ENCODE data around the gene TCF3.

TCF3 gene

DNA sequence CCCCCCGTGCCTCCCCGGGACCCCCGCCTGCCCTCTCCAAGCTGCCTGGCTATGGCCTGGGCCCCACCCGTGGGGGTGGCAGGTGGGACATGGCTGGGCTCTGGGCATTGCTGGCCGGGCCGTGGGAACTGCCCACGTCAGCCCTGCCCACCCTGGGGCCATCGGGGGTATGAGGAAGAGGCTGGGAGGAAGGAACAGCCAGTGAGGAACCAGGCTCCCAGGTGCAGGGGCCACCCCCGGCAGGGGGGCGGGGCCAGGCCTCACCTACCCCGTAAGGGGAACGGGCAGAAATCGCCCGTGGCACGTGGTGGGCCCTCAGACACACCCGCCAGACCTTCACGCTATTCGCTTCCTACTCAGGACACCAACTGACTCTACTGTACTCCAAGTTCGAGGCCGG is 22.4 kb downstream of the TCF3 start:
- no peak for DNase-seq (ENCODE audit: low read depth in 2 of 2)

DNA sequence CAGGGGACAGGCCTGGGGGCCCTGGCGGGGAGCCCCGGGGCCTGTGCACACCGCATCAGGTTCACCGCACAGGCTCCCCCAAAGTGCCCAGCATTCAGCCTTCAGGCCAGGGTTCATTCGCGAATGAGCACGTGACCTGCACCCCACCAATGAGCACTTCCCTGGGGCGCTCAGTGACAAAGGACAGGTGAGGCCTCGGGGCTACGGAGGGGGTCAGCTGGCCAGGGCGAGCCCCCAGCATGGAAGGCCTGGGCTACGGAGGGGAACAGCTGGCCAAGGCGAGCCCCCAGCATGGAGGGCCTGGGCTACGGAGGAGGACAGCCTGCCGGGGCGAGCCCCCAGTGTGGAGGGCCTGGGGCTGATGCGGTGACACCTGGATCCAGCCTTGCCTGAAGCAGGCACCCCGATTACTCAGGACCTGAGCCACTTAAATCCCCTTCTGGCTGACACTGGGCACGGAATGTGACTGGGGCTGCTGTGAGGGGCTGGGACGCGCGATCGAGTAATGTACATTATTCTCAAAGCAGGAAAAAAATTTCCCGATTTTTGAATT is 23.1 kb downstream of the TCF3 start:
- no peak for DNase-seq (ENCODE audit: low read depth in 2 of 2)

DNA sequence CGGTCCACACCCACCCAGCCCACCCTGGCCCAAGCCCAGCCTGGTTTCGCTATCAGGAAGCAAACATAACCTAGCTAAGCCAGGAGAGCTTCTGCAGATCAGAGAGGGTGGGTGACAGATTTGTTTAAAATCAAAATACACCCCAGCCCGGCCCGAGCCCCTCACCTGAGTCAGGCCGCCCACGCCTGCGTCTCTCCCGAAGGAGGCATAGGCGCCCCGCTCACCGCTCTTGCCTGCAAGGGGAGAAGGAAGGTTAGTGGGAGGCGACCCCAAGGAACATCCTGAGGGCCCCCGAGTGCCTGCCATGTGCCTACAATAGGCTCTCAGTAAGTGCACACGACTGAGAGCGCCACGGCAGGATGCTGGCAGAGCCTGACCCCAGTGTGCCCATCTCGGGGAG is 25.2 kb downstream of the TCF3 start:
- DNase-seq (ENCODE audit: low read depth in 2 of 2): no peak

DNA sequence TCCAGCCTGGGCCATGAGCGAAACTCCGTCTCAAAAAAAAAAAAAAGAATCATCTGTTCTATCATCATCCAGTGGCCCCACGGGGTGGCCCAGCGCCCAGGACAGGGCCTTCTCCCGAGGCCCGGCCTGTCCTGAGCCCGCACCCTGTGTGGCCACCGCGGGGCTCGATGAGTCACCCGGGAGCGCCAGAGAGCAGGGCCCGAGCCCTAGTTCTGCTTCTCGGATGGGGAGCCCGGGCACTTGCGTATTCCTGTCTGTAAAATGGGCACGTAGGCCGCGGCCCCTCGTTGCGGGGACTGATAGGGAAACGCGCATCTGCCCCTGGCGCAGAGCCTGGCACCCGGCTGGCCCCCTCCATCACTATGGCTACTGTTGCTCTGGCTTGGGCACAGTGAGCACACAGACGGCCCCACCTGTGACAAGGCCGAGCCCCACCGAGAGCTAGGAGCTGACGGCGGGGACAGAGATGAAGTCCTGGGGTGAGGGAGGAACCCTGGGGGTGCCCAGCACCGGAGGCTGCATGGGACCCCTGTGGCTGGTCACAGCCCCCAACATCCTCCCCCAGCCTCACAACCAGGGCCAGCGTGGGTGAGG is 25.9 kb downstream of the TCF3 start:
- no peak for DNase-seq (ENCODE audit: low read depth in 2 of 2)

DNA sequence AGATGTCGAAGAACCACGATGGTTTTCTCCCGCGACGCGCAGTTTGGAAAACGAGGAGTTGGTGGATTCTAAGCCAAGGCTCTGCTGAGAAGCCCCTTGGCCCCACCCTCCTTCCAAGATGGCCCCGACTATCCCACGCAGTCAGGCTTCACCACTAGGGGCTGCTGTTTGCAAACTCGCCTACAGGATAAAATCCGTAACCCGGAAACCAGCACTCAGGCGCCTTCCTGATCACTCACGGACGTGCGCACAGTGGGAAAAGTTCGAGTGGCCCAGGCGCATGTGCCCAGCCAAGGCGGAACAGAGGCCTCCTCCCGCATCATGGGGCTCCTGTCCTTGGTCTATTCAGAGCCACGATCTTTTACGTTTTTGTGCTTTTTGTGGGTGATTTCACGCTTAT is 28.0 kb downstream of the TCF3 start:
- DNase-seq (ENCODE audit: low read depth in 2 of 2): peak; percentile 3 to 6

DNA sequence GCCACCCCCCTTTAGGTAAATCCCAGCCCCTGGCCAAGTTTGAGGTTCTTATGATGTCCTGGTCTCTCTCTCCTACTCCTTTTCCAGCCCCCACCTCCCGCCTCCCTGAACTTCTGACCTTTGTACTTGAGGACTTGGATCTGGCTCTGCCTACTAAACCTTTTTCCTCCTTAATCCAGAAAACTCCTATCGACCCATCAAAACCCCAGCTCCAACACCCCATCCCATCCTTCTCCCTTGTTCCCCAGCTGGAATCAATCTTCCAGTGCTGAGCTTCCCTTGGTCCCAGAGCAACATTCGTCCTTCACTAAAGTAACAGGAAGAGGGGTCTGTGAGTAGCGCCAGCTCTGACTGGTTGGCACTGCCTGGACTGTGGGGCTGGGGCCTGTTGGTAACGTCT is 29.9 kb downstream of the TCF3 start:
- no peak for DNase-seq (ENCODE audit: low read depth in 2 of 2)

DNA sequence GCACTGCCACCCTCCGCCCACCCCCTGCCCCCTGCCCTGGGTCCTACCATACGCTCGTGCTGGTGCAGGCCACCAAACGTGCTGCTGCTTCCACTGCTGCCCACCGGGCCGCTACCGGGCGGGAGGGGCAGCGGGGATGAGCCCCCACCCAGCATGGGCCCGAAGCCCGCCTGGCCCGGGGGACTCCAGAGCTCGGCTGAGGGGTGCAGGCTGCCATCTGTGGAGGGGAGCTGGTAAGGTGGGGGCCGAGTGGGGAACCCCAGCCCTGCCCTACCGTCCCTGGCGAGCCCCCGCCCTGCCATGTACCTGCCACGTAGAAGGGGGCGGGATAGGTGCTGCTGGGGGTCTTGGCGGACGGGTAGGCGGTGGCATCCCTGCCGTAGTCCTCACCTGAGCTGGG is 30.4 kb downstream of the TCF3 start:
- DNase-seq (ENCODE audit: low read depth in 2 of 2): no peak

DNA sequence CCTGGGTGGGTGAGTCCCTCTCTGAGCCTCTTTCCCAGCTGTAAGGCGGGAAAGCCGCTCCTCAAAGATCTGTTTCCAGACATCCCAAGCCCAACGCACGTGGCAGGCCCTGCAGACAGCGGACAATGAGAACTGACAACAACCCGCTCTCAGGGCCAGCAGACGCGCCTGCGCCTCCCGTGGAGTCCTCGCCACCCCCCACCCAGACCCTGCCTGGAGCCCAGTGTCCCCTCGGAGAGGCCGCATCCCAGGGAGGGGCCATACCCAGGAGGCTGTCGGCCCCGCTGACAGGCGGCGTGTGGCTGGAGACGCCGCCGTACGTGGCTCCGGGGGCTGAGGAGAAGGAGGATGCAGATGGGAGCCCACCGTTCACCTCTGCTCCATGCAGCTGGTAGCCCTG is 30.8 kb downstream of the TCF3 start:
- DNase-seq (ENCODE audit: low read depth in 2 of 2): no peak

DNA sequence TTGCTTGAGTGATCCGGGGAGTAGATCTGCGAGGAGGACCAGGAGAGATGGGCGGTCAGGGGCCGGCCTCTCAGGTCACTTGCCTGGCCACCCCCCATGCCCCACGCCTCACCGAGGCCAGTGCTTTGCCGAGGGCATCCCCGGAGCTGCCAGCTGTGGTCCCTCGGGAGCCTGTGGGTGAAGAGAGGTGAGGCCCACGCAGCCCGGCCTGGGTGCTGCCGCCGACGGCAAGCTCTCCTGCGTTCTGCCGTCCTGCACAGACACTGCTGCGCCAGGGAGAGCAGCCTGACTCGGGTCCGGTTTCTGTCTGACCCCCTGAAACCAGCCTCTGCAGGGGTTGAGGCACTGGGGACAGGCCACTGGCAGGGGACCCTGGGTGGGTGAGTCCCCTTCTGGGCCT is 31.4 kb downstream of the TCF3 start:
- DNase-seq (ENCODE audit: low read depth in 2 of 2): no peak

DNA sequence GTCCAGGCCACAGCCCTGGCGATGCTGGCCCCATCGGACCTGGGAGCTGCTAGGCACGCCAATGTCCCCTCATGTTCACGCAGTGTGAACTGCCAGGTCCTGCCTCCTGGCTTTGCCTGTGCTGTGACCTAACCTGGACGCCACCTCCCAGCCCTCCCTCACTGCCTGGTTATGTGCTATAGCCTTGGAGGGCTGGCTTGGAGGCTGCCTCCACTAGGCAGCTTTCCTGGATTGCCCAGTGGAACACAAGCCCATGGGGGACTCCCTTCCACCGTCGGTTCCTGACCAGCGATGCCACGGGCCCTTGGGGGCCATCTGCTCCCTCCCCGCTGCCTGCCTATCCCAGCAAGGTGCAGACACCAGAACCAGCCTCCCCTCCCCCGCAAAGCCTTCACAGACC is 31.9 kb downstream of the TCF3 start:
- DNase-seq (ENCODE audit: low read depth in 2 of 2): no peak

DNA sequence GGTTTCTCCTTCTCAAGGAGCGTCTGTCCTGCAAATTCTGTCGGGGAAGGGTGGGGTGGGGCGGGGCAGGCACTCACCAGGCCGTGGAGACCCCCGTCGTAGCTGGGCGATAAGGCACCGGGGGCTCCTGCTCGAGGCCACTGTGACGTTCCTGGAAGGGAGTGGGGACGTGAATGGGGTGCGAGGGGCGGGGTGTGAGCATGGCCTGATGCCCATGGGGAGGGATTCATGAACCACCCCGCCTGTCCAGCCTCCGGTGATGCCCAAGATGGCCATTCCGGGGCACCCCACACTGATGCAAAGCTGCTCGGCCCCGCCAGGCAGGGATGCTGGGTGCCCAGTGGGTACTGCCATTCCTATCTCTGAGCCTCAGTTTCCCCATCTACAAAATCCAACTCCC is 32.7 kb downstream of the TCF3 start:
- no peak for DNase-seq (ENCODE audit: low read depth in 2 of 2)

DNA sequence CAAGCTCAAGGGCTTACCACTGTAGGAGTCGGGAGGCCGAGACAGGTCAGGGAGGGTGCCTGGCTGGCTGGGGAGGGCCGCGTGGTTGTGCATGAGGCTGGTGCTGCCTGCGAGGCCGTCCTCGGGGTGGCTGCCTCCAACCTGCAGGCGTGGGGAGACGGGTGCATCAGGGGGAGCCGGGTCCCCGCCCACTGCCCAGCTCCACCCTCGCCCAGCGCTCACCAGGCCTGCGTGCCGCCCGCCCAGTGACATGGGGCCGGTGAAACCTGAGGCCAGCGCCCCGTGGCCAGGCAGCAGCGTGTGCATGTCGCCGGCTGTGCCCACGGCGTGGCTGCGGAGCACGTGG is 33.3 kb downstream of the TCF3 start:
- DNase-seq (ENCODE audit: low read depth in 2 of 2): no peak

DNA sequence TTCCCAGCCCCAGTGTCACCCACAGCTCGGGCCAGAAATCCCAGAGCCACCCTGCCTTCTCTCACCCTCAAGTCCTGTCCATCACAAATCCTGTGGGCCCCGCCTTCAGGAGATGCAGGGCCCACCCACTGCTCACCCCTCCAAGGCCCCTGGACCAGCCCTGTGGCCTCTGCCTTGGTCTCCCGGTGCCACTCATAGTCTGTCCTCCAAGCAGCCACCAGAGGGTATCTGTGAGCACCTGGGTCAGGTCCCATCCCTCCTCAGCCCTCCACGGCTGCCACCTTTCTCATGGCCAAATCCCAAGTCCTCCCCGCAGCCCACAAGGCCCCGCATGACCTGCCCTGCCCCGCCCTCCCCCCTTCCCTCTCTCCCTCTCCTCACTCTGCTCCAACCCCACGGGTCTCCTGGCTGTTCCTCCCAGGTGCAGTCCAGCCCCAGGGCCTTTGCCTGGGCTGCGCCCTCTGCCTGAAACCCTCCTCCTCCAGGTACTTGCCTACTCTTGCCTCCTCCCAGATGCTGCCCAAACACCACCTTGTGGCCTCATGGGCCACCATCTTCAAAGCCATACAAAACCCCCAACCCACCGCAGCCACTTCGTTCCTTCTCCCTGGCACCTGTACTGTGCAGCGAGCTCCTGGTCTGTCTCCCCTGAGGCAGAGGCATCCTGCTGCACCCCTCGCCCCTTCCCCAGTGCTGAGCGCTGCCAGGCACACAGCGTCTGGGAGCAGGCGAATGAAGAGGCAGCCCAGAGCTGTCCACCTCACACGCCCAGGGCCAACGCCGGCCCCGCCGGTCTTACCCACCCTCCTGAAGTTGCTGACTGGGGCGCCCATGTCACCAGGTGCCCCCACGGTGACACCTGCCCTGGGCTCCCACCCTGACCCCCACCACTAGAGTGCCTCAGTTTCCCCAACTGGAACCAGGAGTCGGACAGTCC is 34.0 kb downstream of the TCF3 start:
- no peak for DNase-seq (ENCODE audit: low read depth in 2 of 2)

DNA sequence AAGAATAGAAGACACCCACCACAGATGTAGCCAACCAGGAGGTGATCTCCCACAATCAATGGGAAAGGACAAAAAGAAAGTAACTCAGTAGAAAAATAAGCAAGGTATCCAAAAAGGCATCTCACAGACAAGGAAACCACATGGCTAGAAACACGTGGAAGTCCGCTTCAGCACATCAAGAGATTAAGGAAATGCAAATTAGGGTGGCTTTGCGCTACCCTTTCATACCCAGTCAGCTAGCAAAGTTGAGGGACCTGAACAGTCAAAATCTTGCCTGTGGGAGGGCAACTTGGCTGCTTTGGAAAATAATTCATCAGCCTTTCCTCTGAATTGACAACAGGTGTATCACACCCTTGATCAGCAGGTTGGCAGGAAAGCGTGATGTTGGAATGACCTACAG is 35.5 kb downstream of the TCF3 start:
- no peak for DNase-seq (ENCODE audit: low read depth in 2 of 2)

DNA sequence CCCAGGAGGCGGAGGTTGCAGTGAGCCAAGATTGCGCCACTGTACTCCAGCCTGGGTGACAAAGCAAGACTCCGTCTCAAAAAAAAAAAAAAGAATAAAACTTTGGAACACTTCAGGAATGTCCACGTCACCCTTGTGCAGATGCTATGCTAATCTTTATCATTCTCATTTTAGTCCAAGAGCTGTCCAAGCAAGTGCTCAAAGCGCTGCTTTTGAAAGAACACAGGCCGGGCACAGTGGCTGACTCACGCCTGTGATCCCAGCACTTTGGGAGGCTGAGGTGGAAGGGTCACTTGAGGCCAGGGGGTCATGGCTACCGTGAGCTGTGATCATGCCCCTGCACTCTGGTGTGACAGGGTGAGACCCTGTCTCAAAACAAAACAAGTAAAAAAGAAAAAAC is 36.0 kb downstream of the TCF3 start:
- no peak for DNase-seq (ENCODE audit: low read depth in 2 of 2)

DNA sequence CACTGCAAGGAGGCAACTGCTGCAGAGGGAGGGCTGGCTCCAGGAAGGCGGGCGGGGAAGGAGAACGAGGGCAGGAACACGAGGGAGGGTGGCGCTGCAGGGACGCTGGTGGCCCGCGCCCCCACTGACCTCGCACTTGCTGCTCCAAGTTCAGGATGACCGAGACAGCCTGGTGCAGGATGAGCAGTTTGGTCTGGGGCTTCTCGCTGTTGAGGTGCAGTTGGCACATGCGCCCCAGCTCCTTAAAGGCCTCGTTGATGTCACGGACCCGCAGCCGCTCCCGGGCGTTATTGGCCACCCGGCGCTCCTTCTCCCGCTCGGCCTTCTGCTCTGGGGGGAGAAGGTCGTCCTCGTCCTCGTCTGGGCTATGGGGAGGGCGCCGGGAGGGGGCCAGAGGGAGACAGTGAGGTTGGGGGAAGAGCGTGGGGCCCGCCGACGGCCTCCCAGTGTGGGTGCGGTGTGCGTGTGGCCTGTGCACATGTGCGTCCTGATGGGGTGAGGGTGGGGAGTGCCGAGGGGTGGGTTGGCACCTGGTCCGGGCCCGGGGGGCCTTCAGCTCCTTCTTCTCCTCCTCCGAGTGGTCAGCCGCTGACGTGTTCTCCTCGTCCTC is 37.2 kb downstream of the TCF3 start:
- DNase-seq (ENCODE audit: low read depth in 2 of 2): no peak

DNA sequence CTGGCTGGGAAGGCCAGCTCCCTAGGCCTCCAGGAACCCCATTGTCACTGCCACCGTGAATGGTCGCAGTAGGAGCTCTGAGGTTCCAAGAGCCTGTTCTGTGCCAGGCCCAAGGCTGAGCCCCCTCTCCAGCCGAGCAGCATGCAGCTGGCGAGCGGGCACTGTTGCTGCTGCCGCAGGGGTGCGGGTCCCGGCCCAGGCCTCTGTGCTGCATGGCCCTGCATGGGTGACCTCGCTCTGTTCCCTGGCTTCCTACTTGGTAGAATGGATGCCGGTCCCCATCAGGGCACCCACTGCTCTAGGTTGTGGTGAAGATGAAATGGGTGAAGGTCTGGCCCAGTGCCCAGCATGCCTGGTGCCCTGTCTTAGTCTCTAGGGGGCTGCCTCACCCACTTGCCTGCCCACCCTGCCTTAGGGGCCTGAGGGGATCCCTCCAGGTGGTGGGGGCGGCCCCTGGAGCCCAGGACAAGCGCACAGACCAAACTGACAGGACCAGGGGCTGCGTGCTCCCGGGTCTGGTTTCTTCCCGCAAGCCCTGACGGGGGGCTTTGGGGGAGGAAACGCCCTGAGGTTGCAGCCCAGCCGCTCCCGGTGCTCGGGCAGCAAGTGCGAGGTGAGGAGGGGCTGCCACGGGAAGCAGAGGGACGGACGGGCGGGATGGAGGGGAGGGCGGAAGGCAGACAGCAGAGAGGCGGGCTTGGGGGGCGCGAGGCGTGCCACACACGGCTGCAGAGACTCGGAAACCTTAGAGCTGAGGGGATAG is 38.4 kb downstream of the TCF3 start:
- DNase-seq (ENCODE audit: low read depth in 2 of 2): no peak

DNA sequence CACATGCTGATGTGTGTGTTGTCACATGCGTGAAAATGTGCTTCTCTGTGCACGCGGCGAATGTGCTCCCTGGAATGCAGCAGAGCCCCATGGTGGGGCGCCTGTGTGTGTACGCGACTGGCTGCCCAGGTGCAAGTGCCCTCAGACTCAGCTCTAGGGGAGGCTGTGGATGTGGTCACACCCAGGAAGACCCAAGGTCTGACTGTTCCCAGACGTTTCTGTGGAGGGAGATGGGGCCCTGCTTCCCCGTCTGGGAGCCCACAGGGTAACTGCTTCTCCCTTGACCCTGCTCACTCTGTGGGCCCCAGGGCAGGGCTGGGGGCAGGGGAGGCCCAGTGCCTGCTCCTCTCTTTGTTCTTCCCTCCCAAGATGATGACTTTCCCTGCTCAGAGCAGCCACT is 39.3 kb downstream of the TCF3 start:
- no peak for DNase-seq (ENCODE audit: low read depth in 2 of 2)

DNA sequence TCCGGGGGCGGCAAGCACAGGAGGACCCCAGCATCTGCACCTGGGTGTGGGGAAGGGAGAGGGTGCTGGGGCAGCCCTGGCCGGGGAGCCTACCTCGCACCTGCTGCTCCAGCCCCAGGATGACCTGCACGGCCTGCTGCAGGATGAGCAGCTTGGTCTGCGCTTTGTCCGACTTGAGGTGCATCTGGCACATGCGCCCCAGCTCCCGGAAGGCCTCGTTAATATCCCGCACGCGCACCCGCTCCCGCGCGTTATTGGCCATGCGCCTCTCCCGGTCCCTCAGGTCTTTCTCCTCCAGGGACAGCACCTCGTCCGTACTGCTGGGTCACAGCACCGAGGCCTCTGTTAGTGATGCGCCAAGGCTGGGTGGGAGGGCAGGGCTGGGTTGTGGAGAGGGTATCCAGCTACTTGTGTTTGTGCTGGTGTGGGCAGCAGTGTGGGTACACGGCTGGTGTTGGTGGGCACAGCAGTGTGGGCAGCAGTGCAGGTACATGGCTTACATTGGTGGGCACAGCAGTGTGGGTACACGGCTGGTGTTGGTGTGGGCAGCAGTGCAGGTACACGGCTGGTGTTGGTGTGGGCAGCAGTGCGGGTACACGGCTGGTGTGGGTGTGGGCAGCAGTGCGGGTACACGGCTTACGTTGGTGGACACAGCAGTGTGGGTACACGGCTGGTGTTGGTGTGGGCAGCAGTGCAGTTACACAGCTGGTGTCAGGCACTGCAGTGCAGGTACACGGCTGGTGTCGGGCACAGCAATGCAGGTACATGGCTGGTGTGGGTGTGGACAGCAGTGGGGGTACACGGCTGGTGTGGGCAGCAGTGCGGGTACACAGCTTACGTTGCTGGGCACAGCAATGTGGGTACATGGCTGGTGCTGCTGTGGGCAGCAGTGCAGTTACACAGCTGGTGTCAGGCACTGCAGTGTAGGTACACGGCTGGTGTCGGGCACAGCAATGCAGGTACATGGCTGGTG is 40.0 kb downstream of the TCF3 start:
- DNase-seq (ENCODE audit: low read depth in 2 of 2): no peak

DNA sequence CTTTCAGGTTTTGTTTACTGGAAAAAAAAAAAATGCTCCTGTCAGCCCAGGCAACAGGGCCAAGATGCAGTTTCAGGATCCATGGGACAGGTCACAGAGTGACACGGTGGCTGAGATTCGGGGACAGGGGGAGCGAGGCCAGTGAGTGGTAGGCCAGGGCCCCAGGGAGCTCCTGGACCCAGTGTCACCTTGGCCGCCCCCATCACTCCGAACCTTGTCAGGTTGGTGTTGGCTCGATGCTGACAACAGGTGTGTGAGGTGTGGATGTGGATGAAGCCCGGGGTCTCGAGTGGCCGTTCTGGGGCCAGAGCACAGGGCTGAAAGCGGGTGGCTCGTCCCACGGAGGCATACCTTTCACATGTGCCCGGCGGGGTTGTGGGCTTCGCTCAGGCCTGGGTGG is 41.1 kb downstream of the TCF3 start:
- DNase-seq (ENCODE audit: low read depth in 2 of 2): no peak

DNA sequence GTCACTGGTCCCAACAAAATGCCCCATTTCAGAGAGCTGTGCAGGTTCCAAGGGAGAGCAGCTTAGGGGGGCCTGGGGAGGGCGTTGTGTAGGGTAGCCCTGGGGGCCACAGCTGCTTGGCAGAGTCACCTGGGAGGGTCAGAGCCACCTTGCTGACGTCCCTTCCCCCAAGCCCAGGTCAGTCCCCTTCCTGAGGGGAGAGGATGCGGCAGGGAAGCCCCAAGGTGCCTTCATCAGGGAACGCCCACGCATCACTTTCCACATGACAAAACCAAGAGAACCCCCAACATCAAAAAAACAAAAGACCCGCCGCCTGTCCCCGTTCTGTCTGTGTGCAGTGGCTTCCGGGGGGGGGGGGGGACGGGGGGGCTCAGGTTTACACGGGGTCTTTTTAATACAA is 41.8 kb downstream of the TCF3 start:
- DNase-seq (ENCODE audit: low read depth in 2 of 2): no peak
